H1 (cell line): Measurements from ENCODE around the gene PARD6B. TPM values are rescaled to one million over a fixed set of nuclear protein-coding genes. Genes with fewer than 3 reads are reported as not detected.
A peak's percentile ranks its signal among the peaks of the same experiment; 100 is the strongest.

ENCODE experiments used
- CTCF ChIA-PET: fragments of 300-600 bp; sonication (Branson Sonifier 250); formaldehyde crosslinking; loops from one replicate; lab custom pipeline; 2021; ENCODE audit not compliant: partially characterized antibody; lab: Charles Lee
- POLR2A ChIA-PET: fragments of 300-600 bp; sonication (Branson Sonifier 250); formaldehyde crosslinking; loops from one replicate; lab custom pipeline; 2021; ENCODE audit warnings: inconsistent platforms; ENCODE audit not compliant: partially characterized antibody; lab: Charles Lee
- DNase-seq, 2 experiments: peaks; one replicate each; pipeline versions ENCODE4 v3.0.0 to v3.0.0-alpha.2; 2010 to 2022; ENCODE audit warnings: low spot score in 2 of 2, low read depth in 1 of 2, mixed read lengths in 1 of 2
- FAIRE-seq: peaks from 2 replicates; lab custom pipeline; 2011; peaks lifted over from hg19 to GRCh38; lab: Jason Lieb, UNC
- H2AFZ ChIP-seq: 2 replicates; pipeline ENCODE4 v1.8.1; 2012; ENCODE audit warnings: low read length, inconsistent platforms
- H2AK5ac ChIP-seq: 2 replicates; pipeline ENCODE4 v1.6.1; 2013; ENCODE audit warnings: low read depth, low read length
- H2BK120ac ChIP-seq: replicated peaks from 2 replicates; pipeline ENCODE3; 2013; ENCODE audit warnings: low read depth, low read length, inconsistent platforms
- H2BK12ac ChIP-seq: 2 replicates; pipeline ENCODE4 v1.6.1; 2013; ENCODE audit warnings: low read depth, low read length
- H2BK15ac ChIP-seq: 2 replicates; pipeline ENCODE4 v1.6.1; 2013; ENCODE audit warnings: low read length
- H2BK20ac ChIP-seq: 2 replicates; pipeline ENCODE4 v1.6.1; 2013; ENCODE audit warnings: low read length
- H2BK5ac ChIP-seq: 2 replicates; pipeline ENCODE4 v1.6.1; 2013; ENCODE audit warnings: low read depth, low read length
- H3K14ac ChIP-seq: 2 replicates; pipeline ENCODE4 v1.6.1; 2013; ENCODE audit warnings: inconsistent platforms; ENCODE audit not compliant: insufficient read length
- H3K18ac ChIP-seq: 2 replicates; pipeline ENCODE4 v1.6.1; 2013; ENCODE audit warnings: low read length; ENCODE audit errors: extremely low read depth
- H3K23ac ChIP-seq: 2 replicates; pipeline ENCODE4 v1.6.1; 2013; ENCODE audit warnings: inconsistent platforms; ENCODE audit not compliant: insufficient read length
- H3K23me2 ChIP-seq: 2 replicates; pipeline ENCODE4 v1.6.1; 2013; ENCODE audit warnings: low read depth, low read length
- H3K27ac ChIP-seq: 2 replicates; pipeline ENCODE4 v1.6.1; 2011; ENCODE audit warnings: low read depth, low read length, inconsistent platforms
- H3K27me3 ChIP-seq, 4 experiments: replicated peaks in 1 of 4; 1 replicate in 1 of 4; 2 replicates in 3 of 4; pipeline versions ENCODE4 v1.6.1 to v1.8.1; 2011 to 2013; ENCODE audit warnings: low read length in 3 of 4, mild to moderate bottlenecking in 3 of 4, inconsistent platforms in 2 of 4, mixed read lengths in 2 of 4, moderate library complexity in 1 of 4; ENCODE audit not compliant: control insufficient read depth in 3 of 4, insufficient read depth in 3 of 4; ENCODE audit errors: extremely low read depth in 1 of 4
- H3K36me3 ChIP-seq, 4 experiments: 2 replicates each; pipeline versions ENCODE4 v1.6.1 to v1.8.1; 2011 to 2013; ENCODE audit warnings: mild to moderate bottlenecking in 4 of 4, low read length in 3 of 4, moderate library complexity in 2 of 4, control low read depth in 1 of 4, inconsistent platforms in 1 of 4; ENCODE audit not compliant: insufficient read depth in 4 of 4, control insufficient read depth in 2 of 4
- H3K4ac ChIP-seq: replicated peaks from 2 replicates; pipeline ENCODE3; 2013; ENCODE audit warnings: low read length, low read depth, mixed read lengths, inconsistent platforms; ENCODE audit not compliant: insufficient read length
- H3K4me1 ChIP-seq, 4 experiments: replicated peaks in 1 of 4; 1 replicate in 1 of 4; 2 replicates in 3 of 4; pipeline versions ENCODE4 v1.6.1 to v1.8.1; 2011 to 2013; ENCODE audit warnings: low read length in 3 of 4, inconsistent platforms in 2 of 4, mixed read lengths in 1 of 4; ENCODE audit not compliant: insufficient read depth in 4 of 4, control insufficient read depth in 3 of 4
- H3K4me2 ChIP-seq, 2 experiments: 2 replicates each; pipeline versions ENCODE4 v1.6.1 to v1.8.1; 2011 to 2013; ENCODE audit warnings: low read depth in 2 of 2, low read length in 2 of 2, control low read depth in 1 of 2, inconsistent platforms in 1 of 2, mild to moderate bottlenecking in 1 of 2; ENCODE audit not compliant: insufficient read depth in 1 of 2
- H3K4me3 ChIP-seq, 4 experiments: fragments of 200-600, 300-600 bp in 1 of 4; sonication (generic), shearing (Covaris generic), sonication (Bioruptor Twin) in 1 of 4; 2 replicates each; pipeline versions ENCODE4 v1.5.1 to v1.8.1; 2011 to 2016; ENCODE audit warnings: low read length in 4 of 4, low read depth in 3 of 4, control low read depth in 2 of 4, inconsistent platforms in 2 of 4, mild to moderate bottlenecking in 2 of 4, mixed read lengths in 1 of 4, moderate library complexity in 1 of 4; ENCODE audit not compliant: insufficient read depth in 2 of 4; ENCODE audit errors: extremely low read depth in 1 of 4
- H3K56ac ChIP-seq: replicated peaks from 2 replicates; pipeline ENCODE3; 2013; ENCODE audit warnings: low read depth, mild to moderate bottlenecking, mixed read lengths, low read length, inconsistent platforms; ENCODE audit not compliant: insufficient read length
- H3K79me1 ChIP-seq: 2 replicates; pipeline ENCODE4 v1.6.1; 2013; ENCODE audit warnings: low read depth, low read length, control low read depth
- H3K79me2 ChIP-seq, 2 experiments: 2 replicates each; pipeline versions ENCODE4 v1.6.1 to v1.8.1; 2012 to 2013; ENCODE audit warnings: low read length in 2 of 2, mild to moderate bottlenecking in 2 of 2, inconsistent platforms in 1 of 2; ENCODE audit not compliant: insufficient read depth in 2 of 2, control insufficient read depth in 1 of 2
- H3K9ac ChIP-seq, 4 experiments: replicated peaks in 1 of 4; 1 replicate in 1 of 4; 2 replicates in 3 of 4; pipeline versions ENCODE4 v1.6.1 to v1.8.1; 2011 to 2013; ENCODE audit warnings: low read depth in 3 of 4, low read length in 3 of 4, control low read depth in 2 of 4, mild to moderate bottlenecking in 2 of 4, moderate library complexity in 2 of 4, inconsistent platforms in 1 of 4; ENCODE audit errors: extremely low read depth in 1 of 4
- H3K9me3 ChIP-seq, 2 experiments: 2 replicates each; pipeline versions ENCODE4 v1.6.1 to v1.8.1; 2012 to 2013; ENCODE audit warnings: mild to moderate bottlenecking in 2 of 2, moderate library complexity in 2 of 2, control low read depth in 1 of 2, inconsistent platforms in 1 of 2, low read depth in 1 of 2, low read length in 1 of 2, mixed read lengths in 1 of 2; ENCODE audit not compliant: insufficient read depth in 2 of 2
- H4K20me1 ChIP-seq, 2 experiments: replicated peaks in 1 of 2; 2 replicates each; pipeline versions ENCODE3 to v1.8.1; 2011 to 2013; ENCODE audit warnings: inconsistent platforms in 2 of 2, low read length in 2 of 2, mild to moderate bottlenecking in 1 of 2; ENCODE audit not compliant: insufficient read depth in 2 of 2, control insufficient read depth in 1 of 2
- H4K5ac ChIP-seq: 2 replicates; pipeline ENCODE4 v1.6.1; 2013; ENCODE audit warnings: low read length, low read depth, mixed read lengths, inconsistent platforms; ENCODE audit not compliant: insufficient read length
- H4K8ac ChIP-seq: 2 replicates; pipeline ENCODE4 v1.8.0; 2013; ENCODE audit warnings: mild to moderate bottlenecking, moderate library complexity, low read length, inconsistent platforms; ENCODE audit not compliant: insufficient read depth; ENCODE audit errors: extremely low read depth
- H4K91ac ChIP-seq: replicated peaks from 2 replicates; pipeline ENCODE3; 2013; ENCODE audit warnings: low read length, mixed read lengths, inconsistent platforms; ENCODE audit not compliant: insufficient read length
- BACH1 ChIP-seq: IDR thresholded peaks from 2 replicates; pipeline ENCODE4 v1.6.1; 2012; ENCODE audit warnings: low read length, improper control_type of control experiment
- CTBP2 ChIP-seq: IDR thresholded peaks from 2 replicates; pipeline ENCODE4 v1.7.0; 2011; ENCODE audit warnings: borderline replicate concordance, mild to moderate bottlenecking, moderate library complexity, mixed read lengths, low read length; ENCODE audit not compliant: insufficient read depth, insufficient read length
- GABPA ChIP-seq: IDR thresholded peaks from 2 replicates; pipeline ENCODE4 v1.6.1; 2011; ENCODE audit warnings: mild to moderate bottlenecking, low read length, moderate library complexity, borderline replicate concordance; ENCODE audit not compliant: insufficient read depth
- KDM4A ChIP-seq: IDR thresholded peaks from one replicate; pipeline ENCODE4 v1.7.1; 2012; ENCODE audit warnings: low read depth, mild to moderate bottlenecking, moderate library complexity, low read length, inconsistent platforms; ENCODE audit not compliant: severe bottlenecking
- MAFK ChIP-seq: IDR thresholded peaks from 2 replicates; pipeline ENCODE4 v1.6.1; 2012; ENCODE audit warnings: low read depth, mild to moderate bottlenecking, improper control_type of control experiment, low read length
- SAP30 ChIP-seq: fragments of 300-600 bp; sonication (generic); IDR thresholded peaks from 2 replicates; pipeline ENCODE4 v1.7.1; 2012; ENCODE audit warnings: low read length, moderate library complexity, mild to moderate bottlenecking, inconsistent platforms; ENCODE audit not compliant: insufficient read depth, insufficient replicate concordance
- TAF1 ChIP-seq: IDR thresholded peaks from 2 replicates; pipeline ENCODE4 v1.6.1; 2011; ENCODE audit warnings: mild to moderate bottlenecking, low read depth, low read length
- WGBS, 2 experiments: shearing (Covaris generic) in 1 of 2; methylation state at CpG; one replicate each; pipeline versions ENCODE4 v1.1.6 to v1.1.7; 2013 to 2015; ENCODE audit warnings: low lambda C conversion rate in 2 of 2, mixed read lengths in 2 of 2, inconsistent platforms in 1 of 2, low coverage in 1 of 2, missing lambda C conversion rate in 1 of 2; ENCODE audit not compliant: insufficient replicate concordance in 2 of 2, insufficient coverage in 1 of 2, insufficient read length in 1 of 2; ENCODE audit errors: extremely low coverage in 1 of 2, missing lambda C conversion rate in 1 of 2; 5-methylcytosine and 5-hydroxymethylcytosine counted together
- polyA plus RNA-seq, 7 experiments: library from polyadenylated mRNA; depleted of rRNA in 3 of 7; stranded (reverse) in 5 of 7; unstranded in 2 of 7; fragments of >200 nt in 5 of 7; fragments of 200-250 nt in 2 of 7; gene quantifications; 1 replicate in 5 of 7; 2 replicates in 1 of 7; 4 replicates in 1 of 7; pipeline versions ENCODE4 v1.2.1 to v1.2.3, GENCODE V29; 2011 to 2013; ENCODE audit warnings: missing spikeins in 2 of 7, mixed read lengths in 2 of 7
- total RNA-seq: library from RNA; stranded (reverse); fragmentation: NEBNext Ultra II Directional; extraction: Animal tissue kit (Norgen Biotek cat#: 25700); gene quantifications from 2 replicates; pipeline ENCODE4 v1.2.1, GENCODE V29; 2021

PARD6B gene
- total and polyA plus RNA-seq, 2 of the 8 experiments (the other 6 are each of a cell fraction or from before 2014, with no cell fraction given): 5.2 to 34.1 TPM

GRCh38 chr20:50710492-50711063, 20.8 kb upstream of the PARD6B start:
- Histone ChIP-seq H3K14ac (no peak overlapping the region), H3K9ac (no peak overlapping the region), H3K4ac (no peak overlapping the region), H4K8ac (no peak overlapping the region; the same call in 1 of the 2 replicates), H4K5ac (no peak overlapping the region), H2AFZ (0 out of 2 replicates have a peak overlapping the region, but pooled peaks have one; percentile 10), H3K9me3 (no peaks in the 10 kb centered on the region), H3K36me3 (no peaks in the 10 kb centered on the region), H3K56ac (no peak overlapping the region), H4K20me1 (no peaks in the 10 kb centered on the region), H2AK5ac (no peak overlapping the region), H2BK5ac (no peak overlapping the region), H3K79me2 (no peaks in the 10 kb centered on the region), H2BK12ac (no peak overlapping the region), H3K4me2 (no peak overlapping the region), H3K79me1 (no peaks in the 10 kb centered on the region), H4K91ac (no peak overlapping the region), H3K23me2 (no peaks in the 10 kb centered on the region), H2BK20ac (no peak overlapping the region), H3K23ac (no peak overlapping the region), H2BK15ac (no peak overlapping the region), H3K4me1 (peaks cover 0 to 3% (median 2%) of the 10 kb centered on the region in 4 experiments; a peak in 1 of 7 replicates), H3K27ac (no peak overlapping the region), H3K4me3 (no peak overlapping the region), H3K27me3 (no peaks in the 10 kb centered on the region), H3K18ac (no peak overlapping the region), H2BK120ac (no peak overlapping the region)
- CTCF ChIA-PET: interaction anchor here (1.6 to 2.0 kb wide), 3 partner anchors 15 to 47 kb away, joined by 5 read pairs; partner anchors contain the start of gene RIPOR3
- 95% methylated on average over 9 of the region's 9 CpGs; no CpG with 5 or more reads in 1 of the 2 experiments for WGBS, 2 experiments
- no peak for TF ChIP-seq BACH1
- no peak for TF ChIP-seq KDM4A
- TF ChIP-seq SAP30: no peak
- TF ChIP-seq GABPA: no peak
- TF ChIP-seq TAF1: no peak
- no peak for TF ChIP-seq CTBP2
- TF ChIP-seq MAFK: no peak
- POLR2A ChIA-PET: interaction anchor here (1.4 kb wide), 1 partner anchor 20 kb away, joined by 3 read pairs; the partner anchor contains the start of gene PARD6B
- DNase-seq (no peak), FAIRE-seq (no peak)
